ENCODE results near the gene NOG. TPM values are rescaled to one million over a fixed set of nuclear protein-coding genes. Genes with fewer than 3 reads are reported as not detected.

Gene NOG
- total RNA-seq, 1 experiment from 2014 or later, result 0.25 TPM

GRCh38 chr17:56624309-56624708 lies 30.8 kb downstream of the NOG start:
- no peaks in the 10 kb centered on the region; a peak in 1 of 4 replicates for H3K4me1 ChIP-seq (ENCODE audit: control insufficient read depth in 1 of 2, insufficient read depth in 2 of 2, low read length in 2 of 2)
- peaks cover 5% of the 10 kb centered on the region; the same call in 1 of the 2 replicates for H3K27me3 ChIP-seq (ENCODE audit: insufficient read depth, low read length)
- H3K36me3 ChIP-seq (ENCODE audit: control insufficient read depth in 1 of 2, insufficient read depth in 2 of 2, low read length in 2 of 2), result no peaks in the 10 kb centered on the region
- RAD21 ChIA-PET (ENCODE audit: low non-redundant PET in 1 of 2, low total read pairs in 2 of 2, uncharacterized antibody in 2 of 2, unreplicated experiment in 2 of 2), result no interaction called here
- no peak overlapping the region for H3K27ac ChIP-seq (ENCODE audit: low read depth, low read length)
- DNase-seq (ENCODE audit: low read depth, low spot score) (no peak), ATAC-seq (no peak)
- no peaks in the 10 kb centered on the region for H3K9me2 ChIP-seq (ENCODE audit: insufficient read depth)
- no TSS peak for BruUV-seq (replicated peaks)
- POLR2A ChIA-PET, result no interaction called here
- H4K20me1 ChIP-seq (ENCODE audit: insufficient read depth), result no peaks in the 10 kb centered on the region
- no peaks in the 10 kb centered on the region for H3K9me3 ChIP-seq (ENCODE audit: control insufficient read depth in 1 of 2, insufficient read depth in 1 of 2, low read depth in 1 of 2, low read length in 2 of 2)
- no peaks in the 10 kb centered on the region for H3K79me2 ChIP-seq (ENCODE audit: insufficient read depth, low read length)
- H3K9ac ChIP-seq (ENCODE audit: low read length), result no peak overlapping the region
- no peak overlapping the region for H2AFZ ChIP-seq (ENCODE audit: low read depth, low read length, poor library complexity, severe bottlenecking)
- no peak overlapping the region for H3K4me3 ChIP-seq (replicated peaks in 1 of 2; ENCODE audit: low read depth in 1 of 2, low read length in 2 of 2)
- no peak overlapping the region for H3K4me2 ChIP-seq (ENCODE audit: low read length)
- CTCF ChIA-PET, result no interaction called here
- intact Hi-C loops (cut with micrococcal nuclease), result no loop called here
- TF ChIP-seq EZH2phosphoT487 (IDR thresholded peaks at IDR 0.05; ENCODE audit: borderline replicate concordance) (no peak), SRF (IDR thresholded peaks at IDR 0.05; ENCODE audit: low read depth) (no peak), POLR2AphosphoS5 (IDR thresholded peaks at IDR 0.05; ENCODE audit: low read depth, low read length) (no peak), YY1 (IDR thresholded peaks at IDR 0.05; ENCODE audit: extremely low read depth, insufficient replicate concordance, low read depth, low read length) (no peak), MAX (IDR thresholded peaks at IDR 0.05) (no peak), POLR2A (IDR thresholded peaks at IDR 0.05; ENCODE audit: borderline replicate concordance, extremely low read depth, insufficient read depth, insufficient read length) (no peak), ZFX (IDR thresholded peaks at IDR 0.05) (no peak), ZBTB33 (IDR thresholded peaks at IDR 0.05; ENCODE audit: extremely low read depth, insufficient replicate concordance, low read length) (no peak), EGR1 (IDR thresholded peaks at IDR 0.05; ENCODE audit: low read depth) (no peak), FOSL1 (IDR thresholded peaks at IDR 0.05; ENCODE audit: low read depth) (no peak), ZNF274 (IDR thresholded peaks at IDR 0.05; ENCODE audit: low read depth, low read length) (no peak), SIN3A (IDR thresholded peaks at IDR 0.05; ENCODE audit: low read depth) (no peak), CBX3 (IDR thresholded peaks at IDR 0.05; ENCODE audit: low read depth) (no peak), TCF7L2 (IDR thresholded peaks at IDR 0.05; ENCODE audit: borderline replicate concordance, extremely low read depth, insufficient read depth, insufficient read length) (no peak)
- TF ChIP-seq, protein P1, sequence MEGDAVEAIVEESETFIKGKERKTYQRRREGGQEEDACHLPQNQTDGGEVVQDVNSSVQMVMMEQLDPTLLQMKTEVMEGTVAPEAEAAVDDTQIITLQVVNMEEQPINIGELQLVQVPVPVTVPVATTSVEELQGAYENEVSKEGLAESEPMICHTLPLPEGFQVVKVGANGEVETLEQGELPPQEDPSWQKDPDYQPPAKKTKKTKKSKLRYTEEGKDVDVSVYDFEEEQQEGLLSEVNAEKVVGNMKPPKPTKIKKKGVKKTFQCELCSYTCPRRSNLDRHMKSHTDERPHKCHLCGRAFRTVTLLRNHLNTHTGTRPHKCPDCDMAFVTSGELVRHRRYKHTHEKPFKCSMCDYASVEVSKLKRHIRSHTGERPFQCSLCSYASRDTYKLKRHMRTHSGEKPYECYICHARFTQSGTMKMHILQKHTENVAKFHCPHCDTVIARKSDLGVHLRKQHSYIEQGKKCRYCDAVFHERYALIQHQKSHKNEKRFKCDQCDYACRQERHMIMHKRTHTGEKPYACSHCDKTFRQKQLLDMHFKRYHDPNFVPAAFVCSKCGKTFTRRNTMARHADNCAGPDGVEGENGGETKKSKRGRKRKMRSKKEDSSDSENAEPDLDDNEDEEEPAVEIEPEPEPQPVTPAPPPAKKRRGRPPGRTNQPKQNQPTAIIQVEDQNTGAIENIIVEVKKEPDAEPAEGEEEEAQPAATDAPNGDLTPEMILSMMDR (IDR thresholded peaks at IDR 0.05 in 2 of 3, conservative IDR thresholded peaks at IDR 0.05 in 1 of 3; ENCODE audit: borderline replicate concordance in 1 of 3, insufficient read depth in 1 of 3, low read depth in 2 of 3, low read length in 2 of 3), result no peak
